NCI-H1436 treated with DMSO at 0.1 percent for 48 hours (cell line): Measurements from ENCODE around the gene ROBO1.
"Not testable (repeated sequence)": the region's sequence is repeated elsewhere in the genome, so short reads cannot be mapped to it uniquely, and the experiment has no call there.

ENCODE experiments used
- DNase-seq: peaks from one replicate; lab custom pipeline; 2025; lab: John Stamatoyannopoulos, UW

ROBO1 gene

DNA sequence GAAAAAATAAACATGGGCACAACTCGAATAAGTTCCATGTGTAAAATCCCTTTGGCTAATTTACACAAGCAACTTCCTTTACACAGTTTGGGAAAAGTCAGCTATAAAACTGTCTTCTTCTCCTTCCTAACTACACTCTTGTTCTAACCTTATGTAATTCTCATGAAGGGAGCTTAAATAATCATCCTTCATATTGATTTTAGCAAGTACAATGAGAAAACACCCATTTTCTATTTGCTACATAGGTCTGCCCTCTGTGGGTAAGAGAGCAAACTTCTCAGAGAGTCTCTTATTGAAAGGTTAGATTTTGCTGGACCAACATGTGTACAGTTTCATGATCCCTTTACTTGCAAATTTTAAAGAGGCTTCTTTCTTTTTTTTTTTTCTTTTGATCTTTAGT lies 398.5 kb downstream of the ROBO1 start:
- no peak for DNase-seq

DNA sequence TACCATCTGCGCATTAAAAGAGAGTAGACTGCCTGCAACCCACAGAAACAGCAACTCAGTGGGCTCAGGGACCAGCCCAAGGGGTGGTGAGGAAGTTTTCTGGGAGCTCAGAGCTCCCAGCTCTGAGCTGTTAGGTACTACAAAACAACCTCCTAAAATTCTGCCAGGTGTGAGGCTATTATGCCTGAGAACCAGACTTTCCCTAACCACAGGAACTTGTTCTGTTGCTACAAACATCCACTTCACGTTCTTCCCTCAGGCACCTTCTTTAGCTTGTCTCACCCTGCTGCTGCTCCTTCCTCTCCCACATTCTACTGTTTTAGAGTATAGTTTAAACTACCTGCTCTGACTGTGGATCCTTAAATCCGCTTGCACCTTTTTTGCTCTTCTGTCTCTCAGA lies 399.4 kb downstream of the ROBO1 start:
- no peak for DNase-seq

DNA sequence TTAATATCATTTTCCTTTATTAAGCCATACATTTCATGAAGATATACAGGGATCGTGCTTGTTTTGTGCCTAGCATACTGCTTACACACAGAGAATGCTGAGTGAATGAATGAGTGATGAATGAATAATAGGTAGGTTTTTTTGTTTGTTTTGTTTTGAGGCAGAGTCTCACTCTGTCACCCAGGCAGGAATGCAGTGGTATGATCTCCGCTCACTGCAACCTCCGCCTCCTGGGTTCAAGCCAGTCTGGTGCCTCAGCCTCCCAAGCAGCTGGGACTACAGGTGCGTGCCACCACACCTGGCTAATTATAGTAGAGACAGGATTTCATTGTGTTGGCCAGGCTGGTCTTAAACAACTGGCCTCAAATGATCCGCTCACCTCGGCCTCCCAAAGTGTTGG lies 400.0 kb downstream of the ROBO1 start:
- DNase-seq: no peak

DNA sequence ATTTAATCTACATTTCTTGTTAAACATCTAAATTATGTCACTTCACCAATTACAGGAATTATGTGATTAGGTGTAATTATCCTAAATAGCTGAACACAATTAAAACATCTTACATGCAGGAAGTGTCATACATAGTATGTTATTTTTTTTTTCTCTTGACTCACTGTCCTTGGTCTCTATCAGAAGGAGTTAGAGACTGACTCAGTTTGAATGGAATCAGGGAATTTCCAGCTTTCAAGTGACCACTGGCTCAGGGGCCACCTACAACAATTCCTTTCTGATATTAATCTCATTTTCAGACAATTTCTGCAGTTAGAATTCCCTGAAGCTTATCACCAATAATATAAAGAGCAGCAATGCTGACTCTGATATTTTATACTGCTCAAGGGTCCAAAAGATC lies 400.7 kb downstream of the ROBO1 start:
- DNase-seq: no peak

DNA sequence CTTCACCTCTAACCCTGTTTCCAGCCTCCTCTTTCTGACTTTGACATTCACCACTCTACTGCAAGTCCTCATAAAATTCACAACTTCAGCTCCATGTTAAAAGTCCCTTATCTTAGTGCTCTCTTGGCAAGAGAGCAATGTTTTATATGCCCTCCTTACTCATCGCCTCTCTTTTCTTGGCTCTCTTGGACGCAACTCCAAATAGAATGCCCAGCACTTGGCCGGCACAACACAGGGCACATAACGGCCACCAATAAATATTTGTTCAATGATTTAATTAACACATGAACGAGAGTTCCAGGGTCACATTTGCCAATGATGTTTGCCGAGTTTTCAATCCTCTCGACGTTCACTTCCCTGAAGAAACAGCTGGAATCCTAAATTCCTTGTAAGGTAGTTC lies 401.4 kb downstream of the ROBO1 start:
- no peak for DNase-seq

DNA sequence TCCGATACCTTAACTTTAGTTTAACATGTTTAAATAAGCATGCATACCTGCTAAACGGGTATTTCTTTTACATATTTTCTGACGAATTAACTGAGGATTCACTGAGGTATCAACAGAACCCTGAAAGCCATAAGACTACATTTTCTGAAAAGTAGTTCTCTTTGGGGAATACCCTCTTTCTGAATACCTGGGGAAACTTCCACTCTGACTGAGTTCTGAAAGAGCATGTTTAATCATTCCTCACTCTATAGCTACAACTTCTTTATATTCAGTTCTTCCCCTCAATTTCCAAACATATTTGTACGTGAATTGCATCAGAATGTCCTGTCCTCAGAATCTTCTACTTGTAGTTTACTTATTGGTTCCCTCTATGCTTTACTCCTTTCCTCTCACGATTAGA lies 403.0 kb downstream of the ROBO1 start:
- DNase-seq: no peak

DNA sequence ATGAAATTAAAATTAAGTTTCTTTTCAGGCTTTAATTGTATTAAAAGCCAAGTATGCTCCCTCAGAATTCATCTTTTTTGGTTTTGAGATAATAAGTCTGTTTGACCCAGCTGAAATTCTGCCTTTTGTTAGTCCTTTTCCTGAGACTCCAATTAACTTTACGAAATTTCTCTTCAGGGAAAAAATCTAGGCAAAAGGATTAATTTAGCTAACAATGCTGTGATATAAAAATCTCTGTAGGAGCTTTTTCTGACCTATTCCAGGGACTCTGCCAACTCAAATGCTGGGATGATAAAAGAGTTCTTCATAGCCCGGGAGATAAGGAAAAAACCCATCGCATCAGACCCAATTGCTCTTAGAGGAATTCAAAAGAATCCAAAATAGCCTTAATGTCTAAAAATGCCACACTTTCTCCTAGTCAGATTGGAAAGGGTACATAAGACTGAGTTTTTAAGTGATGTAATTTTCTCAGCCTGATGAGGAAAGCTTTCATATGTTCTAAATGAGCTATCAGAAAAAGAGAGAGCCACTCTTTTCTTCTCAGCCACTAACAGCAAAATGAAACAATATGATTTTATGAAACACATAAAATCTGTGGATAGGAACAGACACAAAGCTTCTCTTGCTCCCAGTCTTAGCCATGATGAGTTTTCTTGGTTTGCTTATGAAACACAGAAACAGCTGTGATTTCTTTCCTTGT lies 405.1 kb downstream of the ROBO1 start:
- no peak for DNase-seq

DNA sequence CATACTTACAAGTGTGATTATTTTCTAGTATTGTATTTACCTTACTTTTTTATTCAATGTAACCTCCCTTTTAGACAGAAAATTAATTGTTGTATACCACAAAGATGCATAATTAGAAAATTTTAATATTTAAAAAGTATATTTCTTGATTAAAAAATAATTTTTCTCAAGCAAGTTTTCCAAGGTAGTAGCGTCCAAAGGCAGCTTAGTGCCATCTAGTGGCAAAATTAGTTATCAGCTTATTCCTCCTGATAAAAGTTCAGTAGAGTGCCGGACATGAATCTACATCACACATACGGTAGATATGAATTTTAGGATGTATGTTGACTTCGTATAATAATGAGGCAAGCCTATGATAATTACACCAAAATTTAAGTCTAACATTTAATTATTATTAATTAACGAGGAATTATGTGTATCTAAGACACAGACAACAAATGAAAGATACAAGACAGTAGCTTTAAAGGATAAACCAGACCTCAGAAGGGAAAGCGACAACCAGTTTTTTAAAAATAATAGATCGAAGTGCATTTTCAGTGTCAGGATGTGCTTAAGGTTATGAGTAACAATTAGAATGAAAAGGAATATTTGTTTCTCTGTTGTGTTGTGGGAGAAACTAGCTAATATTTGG lies 405.9 kb downstream of the ROBO1 start:
- no peak for DNase-seq

DNA sequence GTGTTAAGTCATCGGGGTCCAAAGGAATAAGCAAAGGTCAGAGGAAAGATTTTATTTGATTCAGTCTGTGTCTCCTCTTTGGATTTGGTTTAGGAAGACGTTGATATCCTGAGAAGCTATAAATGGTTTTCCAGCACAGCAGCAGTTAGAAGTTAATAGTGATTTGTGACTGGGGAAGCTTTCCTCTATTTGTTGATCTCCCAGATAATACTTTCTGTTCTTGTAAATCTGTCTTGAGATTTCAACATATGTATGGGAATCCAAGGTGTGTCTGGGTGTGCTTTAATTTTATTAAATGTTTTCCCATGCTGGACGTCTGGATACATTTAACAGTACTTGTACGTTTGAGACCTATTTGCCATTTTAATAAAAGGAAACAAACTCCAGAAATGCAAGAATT lies 409.5 kb downstream of the ROBO1 start:
- DNase-seq: no peak

DNA sequence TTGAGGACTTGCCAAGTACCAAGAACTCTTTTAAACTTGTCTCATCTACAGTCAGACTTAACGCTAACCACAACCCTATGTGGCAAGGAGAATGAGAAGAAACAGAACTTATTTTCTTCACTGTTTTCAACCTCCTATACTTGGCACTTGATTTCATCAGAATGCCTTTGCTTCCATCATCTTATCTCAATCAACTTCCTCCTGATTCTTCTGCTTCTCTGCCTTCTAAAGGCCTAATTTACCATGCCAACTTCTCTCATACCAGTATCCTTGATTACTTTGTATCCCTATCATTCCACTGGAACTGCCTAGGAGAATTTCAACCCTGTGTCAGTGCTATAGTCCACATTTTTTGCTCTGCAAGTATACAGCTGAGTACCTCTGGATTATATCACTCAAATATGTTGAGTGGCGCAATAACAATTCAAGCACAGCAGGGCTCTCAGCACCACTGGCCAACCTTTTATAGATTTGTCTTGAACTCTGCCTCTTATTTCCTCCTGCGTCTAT lies 413.6 kb downstream of the ROBO1 start:
- no peak for DNase-seq

DNA sequence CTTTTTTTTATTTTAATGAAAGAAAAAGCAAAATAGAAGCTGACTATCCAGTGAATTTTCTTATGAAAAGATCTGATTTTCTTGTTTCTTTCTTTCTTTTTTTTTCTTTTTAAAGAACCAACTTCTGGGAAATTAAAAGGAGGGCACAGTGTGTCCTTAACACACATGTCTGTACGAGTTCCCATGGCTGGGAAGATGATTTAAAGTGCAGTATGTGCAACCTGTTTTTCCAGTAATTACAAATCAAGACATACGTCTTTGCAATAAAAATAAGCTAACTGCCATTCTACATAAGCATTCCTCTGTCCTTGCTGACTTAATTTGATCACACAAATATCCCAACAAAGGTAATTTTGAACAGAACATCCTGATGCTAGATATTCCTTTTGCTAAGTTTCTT lies 416.1 kb downstream of the ROBO1 start:
- DNase-seq: no peak

DNA sequence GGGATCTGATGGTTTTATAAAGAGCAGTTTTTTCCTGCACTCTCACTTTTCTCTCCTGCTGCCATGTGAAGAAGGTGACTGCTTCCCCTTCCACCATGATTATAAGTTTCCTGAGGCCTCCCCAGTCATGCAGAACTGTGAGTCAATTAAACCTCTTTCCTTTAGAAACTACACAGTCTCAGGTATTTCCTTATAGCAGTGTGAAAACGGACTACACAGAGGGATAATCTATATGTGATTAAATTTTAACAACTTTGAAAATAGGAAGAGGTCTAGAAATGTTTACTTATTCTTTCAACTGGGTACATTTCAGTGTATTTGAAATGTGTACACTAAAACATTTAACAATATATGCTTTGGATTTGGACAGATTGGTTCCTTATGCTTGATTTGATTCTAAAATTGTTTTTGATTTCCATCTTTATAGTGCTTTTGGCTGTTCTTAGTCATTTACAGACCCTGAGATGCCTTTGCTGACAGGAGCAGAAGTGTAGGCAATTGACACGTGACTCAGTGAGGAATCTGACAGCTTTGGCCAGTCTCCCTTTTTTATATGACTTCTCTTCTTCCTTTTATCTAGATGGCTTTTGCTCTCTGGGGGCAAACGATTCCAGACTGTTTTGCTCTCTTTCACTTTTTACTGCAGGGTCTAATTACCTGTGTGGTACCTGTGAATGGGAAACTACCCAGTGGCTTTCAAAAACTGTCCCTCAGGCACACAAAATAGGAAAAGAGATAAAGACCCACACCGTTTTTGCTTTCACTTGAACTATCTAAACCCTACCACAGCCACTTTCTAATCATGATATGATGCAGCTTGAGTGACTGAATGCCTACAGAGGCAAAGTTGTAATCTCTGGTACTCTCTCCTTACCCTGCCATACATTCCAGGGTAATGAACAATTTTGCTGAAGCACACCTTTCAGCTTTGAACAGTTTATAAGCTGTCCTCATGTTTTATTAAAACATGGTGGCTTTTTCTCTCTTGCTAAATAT lies 422.6 kb downstream of the ROBO1 start:
- no peak for DNase-seq

DNA sequence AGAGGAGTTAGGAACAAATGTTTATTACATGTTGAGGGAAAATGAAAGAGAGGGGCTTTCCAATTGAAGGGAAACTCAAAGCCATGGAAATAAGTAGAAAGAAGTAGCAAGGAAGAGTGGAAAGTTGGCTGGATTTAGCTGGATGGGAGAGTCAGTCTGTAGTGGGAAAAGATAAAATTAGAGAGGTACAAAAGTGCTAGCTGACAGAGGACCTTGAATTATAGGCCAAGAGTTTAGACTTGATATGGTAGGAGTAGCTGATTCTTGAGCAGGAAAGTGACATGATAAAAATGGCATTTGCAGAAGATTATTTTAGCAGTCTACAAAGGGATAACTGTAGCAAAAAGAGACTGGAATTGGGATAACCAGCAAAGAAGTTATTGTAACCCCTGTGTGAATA lies 425.8 kb downstream of the ROBO1 start:
- DNase-seq: no peak

DNA sequence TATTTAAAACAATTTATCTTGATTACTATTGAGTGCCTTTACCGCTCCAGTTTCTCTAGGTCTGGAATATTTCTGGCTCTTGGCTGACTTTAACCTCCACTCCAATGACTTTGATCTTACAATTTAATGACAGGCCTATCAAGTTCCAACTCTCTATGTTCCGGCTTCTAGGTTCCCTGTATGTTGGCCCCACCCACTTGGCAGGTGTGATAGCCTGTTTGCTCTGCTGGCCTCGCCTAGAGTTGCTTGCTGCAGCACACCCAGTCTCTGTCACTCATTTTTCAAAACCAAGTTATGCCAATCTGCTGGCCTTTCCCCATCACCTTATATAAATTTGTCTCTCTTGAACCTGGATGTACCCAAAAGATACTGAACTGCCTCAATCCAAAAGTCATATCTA lies 428.0 kb downstream of the ROBO1 start:
- no peak for DNase-seq

DNA sequence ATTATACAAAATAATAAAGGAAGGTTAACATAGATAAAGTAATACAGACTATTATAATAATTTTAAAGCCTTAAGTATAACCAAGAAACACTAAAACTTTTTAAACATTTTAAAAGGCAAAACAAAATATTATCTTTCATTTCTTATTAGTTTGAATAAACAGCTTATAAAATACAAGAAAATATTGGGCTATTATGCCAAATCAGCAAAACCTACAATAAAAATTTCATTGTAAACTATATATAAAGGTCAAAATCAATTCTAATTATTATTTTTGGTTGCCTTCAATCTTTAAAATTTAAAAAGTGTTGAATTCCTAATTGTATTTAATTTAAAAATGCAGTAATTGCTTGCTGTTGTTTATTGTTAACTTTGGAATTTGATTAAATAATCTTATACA lies 430.0 kb downstream of the ROBO1 start:
- DNase-seq: no peak

DNA sequence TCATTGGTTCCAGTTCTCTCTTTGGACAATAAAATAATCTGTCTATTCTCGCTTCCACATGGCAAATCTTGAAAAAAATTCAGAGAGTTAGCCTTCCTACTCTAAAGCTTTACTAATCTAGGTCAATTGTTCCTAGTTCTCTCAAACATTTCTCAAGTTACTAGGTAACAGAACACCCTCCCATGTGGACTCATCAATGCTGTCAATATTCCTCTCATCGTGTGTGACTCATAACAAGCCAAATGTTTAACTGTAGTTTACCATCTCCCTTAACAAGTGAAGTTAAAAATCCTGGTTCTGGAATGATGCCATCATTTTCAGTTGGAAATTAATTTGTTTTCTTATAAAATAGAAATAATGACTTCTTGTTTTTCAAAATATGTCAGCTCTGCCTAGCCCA lies 438.6 kb downstream of the ROBO1 start:
- DNase-seq: no peak

DNA sequence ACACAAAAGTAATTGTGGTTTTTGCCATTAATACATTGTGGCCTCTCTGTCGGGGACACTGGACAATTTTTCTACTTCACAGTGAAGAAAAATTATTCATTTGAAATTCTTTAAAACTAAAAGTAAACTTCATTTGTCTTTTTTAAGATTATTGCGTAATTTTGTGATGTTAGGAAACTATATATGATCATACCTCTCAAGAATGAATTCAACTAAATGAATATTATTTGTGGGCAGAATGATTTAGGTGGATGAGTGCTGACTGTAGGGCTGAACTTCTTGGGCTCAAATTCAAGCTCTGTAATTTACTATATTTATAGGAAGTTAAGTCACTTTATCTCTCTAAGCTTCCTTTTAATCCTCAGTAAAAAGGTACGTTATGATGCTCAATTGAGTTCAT lies 441.2 kb downstream of the ROBO1 start:
- DNase-seq: no peak

DNA sequence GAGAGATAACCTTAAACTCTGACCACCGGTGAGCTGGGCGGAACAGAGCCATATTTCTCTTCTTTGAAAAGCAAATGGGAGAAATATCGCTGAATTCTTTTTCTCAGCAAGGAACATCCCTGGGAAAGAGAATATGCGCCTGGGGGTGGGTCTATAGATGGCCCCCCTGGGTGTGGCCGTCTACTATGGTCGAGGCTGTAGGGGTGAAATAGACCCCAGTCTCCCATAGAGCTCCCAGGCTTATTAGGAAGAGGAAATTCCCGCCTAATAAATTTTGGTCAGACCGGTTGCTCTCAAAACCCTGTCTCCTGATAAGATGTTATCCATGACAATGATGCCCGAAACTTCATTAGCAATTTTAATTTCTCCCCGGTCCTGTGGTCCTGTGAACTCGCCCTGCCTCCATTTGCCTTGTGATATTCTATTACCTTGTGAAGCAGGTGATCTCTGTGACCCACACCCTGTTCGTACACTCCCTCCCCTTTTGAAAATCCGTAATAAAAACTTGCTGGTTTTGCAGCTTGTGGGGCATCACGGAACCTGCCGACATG lies 441.9 kb downstream of the ROBO1 start:
- not testable (repeated sequence) for DNase-seq

DNA sequence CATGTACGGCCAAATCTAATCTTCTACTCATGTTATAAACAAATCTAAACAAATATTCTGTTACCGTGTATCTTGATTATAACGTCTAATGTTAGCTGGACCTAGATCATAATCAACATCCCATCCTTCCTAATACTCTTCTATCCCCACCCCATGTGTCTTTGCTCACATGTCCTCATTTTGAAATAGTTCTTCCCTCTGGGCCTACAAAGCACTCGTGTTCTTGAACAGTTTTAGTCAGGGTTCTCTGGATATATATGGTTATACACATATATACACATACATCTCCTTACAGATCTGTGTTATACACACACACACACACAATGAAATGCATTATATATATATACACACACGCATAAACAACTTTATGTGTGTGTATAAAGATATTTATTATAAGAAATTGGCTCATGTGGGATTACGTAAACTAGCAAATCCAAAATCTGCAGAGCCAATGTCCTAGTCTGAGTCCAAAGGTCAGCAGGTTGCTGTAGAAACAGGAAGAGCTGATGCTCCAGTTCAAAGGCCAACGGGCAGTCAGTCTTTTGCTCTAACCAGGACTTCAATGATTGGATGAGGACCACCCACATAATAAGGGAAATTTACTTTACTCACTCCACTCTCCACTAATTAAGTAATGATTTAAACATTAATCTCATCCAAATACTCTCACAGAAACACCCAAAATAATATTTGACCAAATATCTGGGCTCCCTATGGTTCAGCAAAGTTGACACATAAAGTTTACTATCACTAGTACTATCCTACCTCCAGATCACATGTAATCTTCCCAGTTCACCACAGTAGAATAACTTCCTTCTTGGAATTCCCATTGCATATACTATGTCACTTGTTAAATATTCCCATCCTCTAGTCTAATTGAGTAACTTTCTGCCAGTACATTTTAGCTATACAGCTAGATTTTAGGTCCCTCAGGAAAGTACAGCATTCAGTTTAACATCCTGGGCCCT lies 450.0 kb downstream of the ROBO1 start:
- no peak for DNase-seq

DNA sequence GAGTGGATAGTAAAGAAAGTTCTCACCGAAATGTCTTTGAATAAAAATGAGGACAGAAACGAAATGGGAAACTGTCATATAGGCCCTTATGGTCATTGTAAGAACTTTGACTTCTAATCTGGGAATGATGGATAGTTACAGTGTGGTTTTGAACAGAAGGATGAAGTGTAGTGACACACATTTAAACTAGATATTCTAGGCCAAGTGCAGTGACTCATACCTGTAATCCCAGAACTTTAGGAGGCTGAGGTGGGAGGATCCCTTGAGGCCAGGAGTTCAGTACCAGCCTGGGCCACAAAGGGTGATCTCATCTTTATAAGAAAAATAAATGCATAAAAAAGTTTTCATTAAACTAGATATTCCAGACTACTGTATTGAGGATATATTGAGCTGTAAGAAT lies 452.8 kb downstream of the ROBO1 start:
- DNase-seq: no peak

DNA sequence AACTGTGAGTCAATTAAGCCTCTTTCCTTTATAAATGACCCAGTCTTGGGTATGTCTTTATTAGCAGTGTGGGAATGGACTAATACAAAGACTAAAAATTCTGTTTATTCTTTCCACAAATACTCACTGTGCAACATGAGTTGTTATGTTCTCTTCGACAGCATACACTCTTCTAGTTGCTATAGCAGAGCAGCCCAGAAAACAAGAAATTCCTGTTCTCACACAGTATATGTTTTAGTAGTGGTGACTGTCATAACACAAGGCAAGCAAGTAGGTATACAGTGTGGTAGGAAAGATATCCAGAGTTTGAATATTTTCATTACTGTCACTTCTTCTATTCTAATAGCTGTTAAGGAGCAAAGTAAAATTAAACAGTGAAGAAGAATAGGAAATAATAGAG lies 453.3 kb downstream of the ROBO1 start:
- DNase-seq: no peak
